HPDE6-E6E7 (cell line): ENCODE measurements around the gene DNAAF9.

Source experiments
- DNase-seq: peaks from one replicate; pipeline ENCODE4 v3.0.0; 2011; ENCODE audit warnings: missing footprints; ENCODE audit errors: extremely low spot score

DNAAF9 gene

GRCh38 chr20:3412600-3413392 lies 5.3 kb upstream of the DNAAF9 start:
- no peak for DNase-seq

DNA sequence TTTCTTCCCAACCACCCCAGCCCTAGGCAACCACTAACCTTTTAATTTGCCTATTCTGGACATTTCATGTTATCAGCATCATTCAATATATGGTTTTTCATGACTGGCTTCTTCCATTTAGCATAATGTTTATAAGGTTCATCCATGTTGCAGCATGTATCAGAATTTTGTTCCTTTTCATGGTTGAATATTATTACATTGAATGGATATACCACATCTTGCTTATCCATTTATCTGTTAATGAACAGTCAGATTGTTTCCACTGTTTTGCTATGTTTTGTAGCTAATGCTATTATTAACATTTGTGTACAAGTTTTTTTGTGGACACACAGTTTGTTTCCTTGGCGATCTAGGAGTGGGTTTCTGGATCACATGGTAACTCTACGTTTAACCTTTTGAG lies 3.0 kb upstream of the DNAAF9 start:
- DNase-seq, result no peak

DNA sequence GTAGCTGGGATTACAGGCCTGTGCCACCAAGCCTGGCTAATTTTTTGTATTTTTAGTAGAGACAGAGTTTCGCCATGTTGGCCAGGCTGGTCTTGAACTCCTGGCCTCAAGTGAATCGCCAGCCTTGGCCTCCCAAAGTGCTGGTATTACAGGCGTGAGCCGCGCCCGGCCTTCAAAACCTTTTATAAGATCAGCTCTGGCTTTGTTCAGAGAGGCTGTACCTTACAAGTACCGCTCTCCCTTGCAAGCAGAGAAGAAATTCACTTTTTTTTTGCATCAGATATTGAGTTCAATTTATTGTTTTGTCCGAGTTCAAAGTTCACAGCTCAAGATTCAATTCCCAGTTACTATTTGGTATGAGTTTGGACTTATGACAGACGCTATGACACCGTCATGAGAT lies 1.9 kb upstream of the DNAAF9 start:
- DNase-seq, result no peak

DNA sequence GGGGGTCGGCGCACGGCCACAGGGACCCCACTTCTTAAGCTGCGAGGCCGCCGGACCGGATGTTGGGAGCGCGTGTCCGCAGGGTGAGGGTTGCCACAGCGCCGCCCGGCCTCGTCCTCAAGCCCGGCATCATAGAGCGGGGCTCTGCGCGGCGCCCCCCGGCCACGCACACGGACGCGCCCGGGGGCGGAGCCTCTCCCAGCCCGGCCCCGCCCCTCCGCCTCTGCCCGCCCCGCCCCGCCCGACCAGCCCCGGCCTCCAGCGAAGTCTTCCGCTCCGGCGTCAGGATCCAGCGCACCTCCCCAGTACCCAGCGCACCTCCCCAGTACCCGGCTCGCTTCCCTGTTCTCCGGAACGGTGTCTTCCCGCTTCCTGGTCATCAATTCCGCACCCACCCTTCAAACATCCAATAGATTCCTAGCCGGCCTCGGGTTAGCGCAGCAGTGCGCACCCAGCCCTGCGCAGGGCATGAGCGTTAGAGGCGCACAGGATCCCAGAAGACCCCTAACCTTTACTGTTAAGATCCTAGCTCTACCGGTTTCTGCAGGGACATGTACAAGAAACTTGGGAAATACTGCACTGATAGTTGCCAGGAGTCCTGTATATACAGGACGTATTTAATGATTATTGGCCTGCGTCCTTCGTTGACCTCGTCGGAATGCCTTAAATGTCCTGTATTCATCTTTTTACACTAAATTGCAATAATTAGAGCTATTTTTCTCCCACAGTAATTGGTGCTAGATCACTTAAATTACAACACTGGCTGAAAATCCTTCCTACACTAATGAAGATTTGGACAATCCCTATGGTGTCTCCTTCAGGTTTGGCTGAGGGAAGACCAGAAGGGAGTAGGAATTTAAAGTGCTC lies 535 bp upstream of the DNAAF9 start:
- DNase-seq, result peak; percentile 97

GRCh38 chr20:3406481-3407039 lies 909 bp downstream of the DNAAF9 start:
- DNase-seq, result peak; percentile 25

DNA sequence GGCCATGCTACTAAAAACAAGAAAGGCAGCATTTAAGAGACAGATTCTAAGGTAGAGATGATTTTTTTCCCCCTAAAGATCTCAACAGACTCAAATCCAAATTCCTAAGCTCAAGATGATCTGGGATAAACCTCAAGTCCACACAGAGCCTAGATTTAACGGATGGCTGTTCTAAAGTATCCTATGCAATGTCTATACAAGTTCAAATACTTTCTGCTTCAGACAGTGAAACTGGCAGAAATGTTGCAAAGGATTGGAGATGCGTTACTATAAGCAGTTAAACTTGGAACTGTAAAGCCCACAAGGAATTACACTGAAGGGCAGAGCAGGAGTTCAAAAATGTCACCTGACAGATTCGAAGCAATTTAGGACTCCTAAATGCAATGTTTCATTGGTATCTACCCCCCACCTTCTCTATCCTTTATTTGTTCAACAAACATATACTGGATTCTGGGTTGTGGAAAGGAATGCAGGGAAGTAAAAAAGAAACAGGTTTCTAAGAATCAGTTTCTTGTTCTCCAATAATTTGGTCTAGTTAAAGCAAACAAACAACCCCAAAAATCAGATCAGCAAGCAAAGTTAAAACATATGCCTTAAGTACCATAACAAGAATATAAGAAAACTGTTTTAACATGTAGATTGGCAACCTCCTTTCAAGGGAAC lies 1.6 kb downstream of the DNAAF9 start:
- DNase-seq, result no peak

DNA sequence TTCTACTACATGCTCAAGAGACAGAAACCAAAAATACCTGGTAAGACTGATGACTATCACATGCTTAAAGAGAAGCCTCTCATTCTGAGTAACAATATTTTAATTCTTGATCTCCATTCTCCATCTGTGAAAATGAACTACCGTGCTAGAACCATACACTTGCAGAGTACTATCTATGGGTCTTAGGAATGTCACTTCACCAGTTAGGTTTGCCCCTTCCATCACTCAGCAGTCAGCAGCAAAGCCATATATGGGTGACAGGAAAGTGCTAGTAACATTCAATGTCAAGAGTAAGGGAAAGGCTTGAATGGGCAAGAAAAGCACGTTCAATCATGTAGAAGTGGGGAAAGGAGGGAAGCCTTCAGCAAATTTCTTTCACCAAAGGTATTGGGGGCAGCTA lies 2.3 kb downstream of the DNAAF9 start:
- DNase-seq, result peak; percentile 37

DNA sequence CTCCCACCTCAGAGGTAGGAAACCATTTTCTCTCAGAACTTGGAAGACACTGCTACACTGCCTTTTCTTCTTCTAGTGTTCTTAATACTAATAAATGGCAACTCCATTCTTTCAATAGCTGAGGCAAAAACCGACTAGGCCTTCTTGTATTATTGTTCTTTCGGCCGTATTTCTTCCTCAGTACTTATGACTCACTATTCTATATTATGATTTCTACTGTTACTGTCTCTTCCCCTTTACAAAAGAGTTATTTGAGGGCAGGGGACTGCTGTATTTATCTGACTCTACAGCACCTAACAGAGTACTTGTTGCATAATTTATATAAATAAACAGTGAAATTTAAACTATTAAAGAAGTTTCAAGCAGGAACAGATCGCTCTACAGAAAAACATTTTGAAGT lies 3.1 kb downstream of the DNAAF9 start:
- no peak for DNase-seq

GRCh38 chr20:3403741-3404140 lies 3.7 kb downstream of the DNAAF9 start:
- no peak for DNase-seq

GRCh38 chr20:3402453-3402852 lies 5.0 kb downstream of the DNAAF9 start:
- DNase-seq, result no peak

DNA sequence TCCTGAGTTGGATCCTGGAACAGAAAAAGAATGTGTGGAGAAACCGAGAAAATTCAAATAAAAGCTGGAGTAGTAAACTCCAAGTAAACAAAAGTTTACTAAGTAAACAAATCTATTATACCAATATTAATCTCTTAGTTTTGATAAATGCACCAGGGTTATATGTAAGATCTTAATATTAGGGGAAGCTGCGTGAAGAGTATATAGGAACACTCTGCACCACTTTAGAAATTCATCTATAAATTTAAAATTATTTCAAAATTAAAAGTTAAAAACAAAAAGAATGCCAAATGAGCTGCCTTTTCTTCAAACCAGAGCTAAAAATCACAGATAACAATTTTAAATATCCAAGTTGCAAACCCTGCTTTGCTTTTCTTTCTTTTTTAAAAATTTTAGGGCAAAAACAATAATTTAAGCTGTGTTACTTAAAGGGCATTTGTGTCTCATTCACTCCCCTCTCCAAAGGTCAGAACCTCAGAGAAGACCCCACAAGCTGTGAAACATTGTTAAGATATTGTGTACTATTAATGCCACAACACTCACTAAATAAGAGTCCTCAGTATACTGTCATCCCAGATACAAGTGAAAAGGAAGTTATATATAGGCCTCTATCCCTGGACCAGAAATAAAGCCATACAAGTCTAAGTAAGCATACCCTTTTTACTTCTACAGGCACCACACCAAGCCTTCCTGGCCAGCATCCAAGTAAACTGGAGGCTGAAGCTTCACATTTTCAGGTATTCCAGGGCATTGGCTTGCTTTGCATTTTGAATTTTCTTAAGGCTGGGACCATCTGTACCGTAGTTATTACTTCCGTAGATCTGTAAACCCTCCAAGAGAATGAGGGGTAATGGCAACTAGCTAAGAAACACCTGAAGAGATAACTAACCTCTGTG lies 7.0 kb downstream of the DNAAF9 start:
- no peak for DNase-seq

DNA sequence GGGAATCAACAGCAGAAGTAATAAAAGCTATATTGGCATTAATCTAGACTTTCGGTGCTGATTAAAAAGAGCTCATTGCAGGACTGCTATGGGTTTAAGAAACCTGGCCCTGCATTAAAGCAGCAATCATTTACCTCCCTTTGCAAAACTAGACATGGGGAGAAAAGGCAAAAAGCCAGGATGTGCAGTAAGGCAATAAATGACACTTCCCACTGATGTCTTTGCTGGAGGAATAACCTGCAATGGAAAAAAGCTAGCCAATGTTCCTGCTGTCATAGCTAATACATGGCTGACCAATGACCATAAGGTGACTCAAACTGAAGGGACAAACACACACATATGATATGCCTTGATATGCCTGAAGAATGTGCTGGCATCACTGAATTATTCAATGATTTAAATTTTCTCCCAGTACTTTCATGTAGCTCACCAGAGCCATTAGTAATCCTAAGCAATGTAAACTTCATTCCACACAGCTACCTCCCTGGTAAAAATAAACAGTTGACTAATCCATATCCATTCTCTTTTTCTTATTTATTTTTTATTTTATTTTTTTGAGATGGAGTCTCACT lies 8.7 kb downstream of the DNAAF9 start:
- no peak for DNase-seq

DNA sequence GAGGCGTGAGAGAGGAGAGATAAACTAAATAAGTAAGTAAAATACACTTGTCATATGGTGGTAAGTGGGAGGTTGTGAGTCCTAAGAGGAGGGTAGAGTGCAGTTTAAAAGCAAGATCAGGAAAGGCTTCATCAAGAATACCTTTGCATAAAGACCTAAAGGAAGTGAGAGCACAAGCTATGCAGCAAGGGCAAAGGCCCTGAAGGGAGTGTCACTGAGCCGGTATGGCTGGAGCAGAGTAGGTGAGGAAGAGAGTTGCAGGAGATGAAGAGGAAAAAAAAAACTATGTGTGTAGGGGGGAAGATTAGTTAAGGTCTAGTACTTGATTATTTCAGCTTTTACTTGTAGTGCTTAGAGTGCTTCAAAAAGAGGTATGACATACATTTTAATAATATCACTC lies 11.0 kb downstream of the DNAAF9 start:
- no peak for DNase-seq

- no peak for DNase-seq
Observed at GRCh38 chr20:3392756-3393155, 14.7 kb downstream of the DNAAF9 start.

DNA sequence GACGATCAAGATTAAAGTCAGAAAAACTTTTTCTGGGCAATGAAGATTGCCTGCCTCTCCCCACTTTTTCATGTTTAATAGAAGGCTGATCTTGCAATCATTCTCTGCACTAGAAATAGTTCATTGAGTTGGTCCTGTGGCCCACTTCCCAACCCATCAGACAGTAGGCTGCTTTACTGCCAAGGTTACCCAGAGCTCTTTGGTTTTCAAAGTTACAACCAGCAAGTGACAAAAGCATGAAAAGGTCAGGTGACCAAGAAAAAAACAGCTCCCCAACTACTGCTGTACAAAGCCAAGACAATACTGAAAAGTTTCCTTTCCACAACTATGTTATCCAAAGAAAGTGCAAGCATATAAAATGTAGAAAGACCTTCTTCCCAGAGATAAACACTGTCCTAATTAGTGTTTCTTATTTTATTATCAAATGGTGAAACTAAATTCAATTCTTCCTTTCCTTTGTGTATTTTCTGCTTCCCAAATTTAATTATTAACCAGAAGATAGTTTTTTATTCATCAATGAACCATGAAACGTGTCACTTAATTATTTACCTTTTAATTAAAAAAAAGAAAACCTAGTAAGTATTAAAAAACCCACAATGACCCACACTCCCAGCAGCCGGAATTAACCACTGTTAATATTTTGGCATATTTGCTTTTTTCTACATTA lies 16.6 kb downstream of the DNAAF9 start:
- DNase-seq, result no peak

DNA sequence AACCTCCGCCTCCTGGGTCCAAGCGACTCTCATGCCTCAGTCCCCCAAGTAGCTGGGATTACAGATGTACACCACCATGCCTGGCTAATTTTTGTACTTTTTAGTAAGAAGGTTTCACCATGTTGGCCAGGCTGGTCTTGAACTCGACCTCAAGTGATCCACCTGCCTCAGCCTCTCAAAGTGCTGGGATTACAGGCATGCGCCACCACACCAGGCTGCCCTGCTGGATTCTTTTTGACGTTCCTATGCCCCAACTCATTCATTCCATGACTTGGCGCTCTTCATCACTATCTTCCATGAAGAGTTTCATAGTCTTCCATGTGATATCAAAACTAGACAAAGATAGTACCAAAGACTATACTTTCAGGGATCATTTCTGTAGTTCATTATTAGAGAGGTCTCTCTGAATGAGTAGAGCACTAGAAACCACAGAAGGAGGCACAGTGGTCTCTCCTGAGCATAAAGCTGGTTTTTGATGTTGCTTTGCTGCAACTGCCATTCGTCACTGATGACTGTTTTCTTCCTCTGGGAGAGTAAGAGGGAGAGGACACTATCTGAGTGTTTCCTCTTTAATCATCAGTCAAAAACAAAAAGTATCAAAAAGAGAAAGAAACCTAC lies 23.5 kb downstream of the DNAAF9 start:
- DNase-seq, result no peak

GRCh38 chr20:3382836-3383235 lies 24.6 kb downstream of the DNAAF9 start:
- no peak for DNase-seq

DNA sequence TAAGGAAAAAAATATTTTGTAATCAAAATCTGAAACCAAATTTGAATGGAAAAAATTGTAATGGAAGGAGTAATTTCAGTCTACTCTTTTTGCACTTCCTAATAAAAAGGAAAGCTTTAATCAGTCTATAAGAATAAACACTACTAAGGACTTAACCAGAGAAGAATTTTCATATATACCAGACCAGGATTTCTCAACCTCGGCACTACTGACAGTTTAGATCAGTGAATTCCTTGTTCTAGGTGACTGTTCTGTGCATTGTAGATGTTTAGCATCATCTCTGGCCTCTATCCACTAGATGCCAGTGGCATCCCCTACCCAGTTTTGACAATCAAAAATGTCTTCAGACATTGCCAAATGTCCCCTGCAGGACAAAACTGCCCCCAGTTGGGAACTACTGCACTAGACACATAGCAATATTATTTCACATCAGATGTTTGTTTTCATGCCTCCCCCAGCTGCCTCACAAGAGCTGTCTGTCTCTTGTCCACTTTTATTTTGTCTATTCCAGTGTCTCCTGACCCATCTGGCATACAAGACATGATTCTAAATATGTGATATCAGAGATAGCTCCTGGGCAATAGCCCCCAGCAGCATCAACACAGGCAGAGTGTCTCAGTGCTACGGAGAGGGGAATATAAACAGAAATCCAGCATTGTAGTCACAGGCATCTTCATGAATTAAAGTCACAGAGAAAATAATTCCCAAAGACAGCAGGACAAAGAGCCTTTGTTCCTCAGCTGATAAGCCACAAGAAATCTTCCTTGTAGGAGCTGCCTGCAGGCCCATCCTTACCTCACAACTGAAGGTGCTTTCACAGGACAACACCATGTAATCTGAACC lies 27.0 kb downstream of the DNAAF9 start:
- no peak for DNase-seq

- DNase-seq, result no peak
Observed at GRCh38 chr20:3378138-3378537, 29.3 kb downstream of the DNAAF9 start.
